Epithelial cell of umbilical artery (primary cell): Measurements from ENCODE around the gene XPC. TPM values are rescaled to one million over a fixed set of nuclear protein-coding genes. Genes with fewer than 3 reads are reported as not detected.

ENCODE experiments used
- total RNA-seq: library from RNA; depleted of rRNA; stranded (reverse); fragments of >200 nt; gene quantifications from 2 replicates; pipeline ENCODE4 v1.2.3, GENCODE V29; 2014

Gene XPC
- 36.5 and 37.4 TPM in 2 replicates for total RNA-seq

GRCh38 chr3:14178247-14179113, at the start of gene XPC, which contains the start of gene LSM3:
Gene XPC, minus strand, starts transcription at chr3:14178601. Its CDS starts 33 bp downstream, at chr3:14178568.
Gene LSM3, plus strand, starts transcription at chr3:14178817. Its CDS starts 44 bp downstream, at chr3:14178861.

DNA sequence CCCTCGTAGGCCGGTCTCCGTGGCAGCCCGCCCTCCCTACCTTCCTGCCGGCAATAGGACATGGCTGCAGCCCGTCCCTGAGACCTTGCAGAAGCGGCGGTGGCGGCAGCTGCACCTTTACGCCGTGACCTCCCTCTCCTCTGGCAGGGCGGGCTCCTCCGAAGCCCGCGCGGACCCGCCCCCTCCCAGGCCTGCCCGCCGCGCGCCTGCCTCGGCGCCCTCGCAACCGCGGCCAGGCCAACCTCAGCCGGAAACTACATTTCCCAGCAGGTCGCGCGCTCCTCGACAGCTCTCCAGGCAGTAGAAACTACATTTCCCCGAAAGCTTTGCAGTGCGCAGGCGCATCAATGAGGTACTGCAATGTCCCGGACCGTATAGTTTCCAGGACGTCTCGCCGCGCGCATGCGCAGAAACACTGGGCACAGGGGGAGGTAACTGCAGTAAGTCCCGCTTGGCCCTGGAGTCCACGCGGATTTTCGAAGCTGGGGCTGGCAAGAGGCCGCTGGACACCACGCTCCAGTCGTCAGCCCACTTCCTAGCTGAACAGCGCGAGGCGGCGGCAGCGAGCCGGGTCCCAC, 53.7 kb downstream of the XPC start, which contains the start of the genes CHCHD4 and TMEM43:
CHCHD4 (minus strand) TSS at position 256 of the 578 bp plus-strand sequence; CDS start at position 62, 194 bp downstream.
TMEM43 (plus strand) TSS at position 438 of the 578 bp plus-strand sequence. CDS start 142 bp downstream, outside the sequence.

Other genes with a start within 250 kb of the XPC start
- gene CHCHD4, start 53.7 kb downstream of the XPC start, total RNA-seq: 17.5 and 23.9 TPM in 2 replicates
- gene TMEM43, start 53.5 kb downstream of the XPC start, total RNA-seq: 74.4 and 97.0 TPM in 2 replicates
- 12.7 and 15.0 TPM in 2 replicates for gene LSM3, start 216 bp upstream of the XPC start, total RNA-seq
- 9.7 and 15.8 TPM in 2 replicates for gene SLC6A6, start 224.0 kb upstream of the XPC start, total RNA-seq